NCI-H1417 (cell line): ENCODE results near the gene VSTM2L.

Source experiments
- DNase-seq, 3 experiments: peaks; one replicate each; lab custom pipeline; 2025; lab: John Stamatoyannopoulos, UW

Gene VSTM2L

DNA sequence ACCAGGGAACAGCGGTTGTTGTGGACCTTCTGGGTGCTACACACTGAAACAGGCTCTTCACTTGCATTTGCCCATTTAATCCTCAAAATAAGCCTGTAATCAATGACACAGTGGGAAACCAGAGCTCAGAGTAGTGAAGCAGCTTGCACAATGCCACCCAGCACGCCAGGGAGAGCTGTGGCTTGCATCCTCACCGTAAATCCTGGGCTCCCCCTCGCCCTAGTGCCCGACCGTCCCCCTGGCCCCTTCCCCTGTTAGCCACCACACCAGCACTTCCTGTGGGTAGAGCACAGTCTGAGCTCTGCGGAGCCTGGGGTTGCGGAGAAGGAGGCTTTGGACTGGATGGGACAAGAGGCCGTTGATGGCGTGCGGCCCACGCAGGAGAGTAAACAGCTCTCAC lies 14.5 kb downstream of the VSTM2L start:
- peak in 1 of 3 experiments; percentile 29 for DNase-seq

DNA sequence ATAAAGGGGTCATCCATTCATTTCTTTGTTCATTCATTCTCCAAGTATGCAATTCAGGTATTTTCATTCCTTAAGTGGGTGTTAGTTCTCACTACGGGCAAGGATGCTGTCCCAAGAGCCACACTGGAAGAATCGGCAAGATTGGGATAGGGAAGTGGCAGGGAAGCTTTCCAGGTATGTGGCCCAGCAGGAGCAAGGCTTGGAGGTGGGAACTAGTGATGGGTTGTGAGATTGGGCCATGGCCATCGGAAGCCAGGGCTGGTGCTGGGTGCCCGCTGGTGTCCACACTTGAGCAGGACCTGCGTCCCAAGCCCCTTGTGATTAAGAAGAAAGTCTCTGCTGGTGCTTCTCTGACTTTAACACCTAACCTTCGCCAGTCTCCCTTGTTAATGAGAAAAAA lies 15.1 kb downstream of the VSTM2L start:
- DNase-seq: no peak

GRCh38 chr20:37919389-37920040 lies 16.6 kb downstream of the VSTM2L start:
- peak in 2 of 3 experiments; percentile 23 to 50 for DNase-seq

DNA sequence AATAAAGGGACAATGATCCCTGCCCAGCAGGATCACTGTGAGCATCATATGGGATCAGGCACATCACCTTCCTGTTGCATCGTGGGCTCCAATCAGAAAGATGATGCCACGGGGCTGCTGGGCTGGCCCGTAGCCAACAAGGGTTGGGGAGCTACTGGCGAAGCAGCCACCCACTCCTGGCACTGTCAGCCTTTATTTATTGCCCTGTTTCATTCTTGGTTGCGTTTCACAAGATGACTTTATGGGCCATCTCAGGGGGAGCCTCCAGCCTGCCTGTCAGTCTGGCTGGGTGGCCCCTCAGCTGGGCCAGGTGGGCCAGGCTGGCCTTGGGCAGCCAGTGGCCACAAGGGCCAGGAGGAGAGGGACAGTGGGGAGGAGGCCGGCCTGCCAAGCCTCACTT lies 17.3 kb downstream of the VSTM2L start:
- DNase-seq: peak; percentile 28 to 52 (median 32)

- no peak for DNase-seq
These were observed 17.9 kb downstream of the VSTM2L start for GRCh38 chr20:37920679-37921322.

- DNase-seq: no peak
These were observed 18.5 kb downstream of the VSTM2L start for GRCh38 chr20:37921341-37921929.

DNA sequence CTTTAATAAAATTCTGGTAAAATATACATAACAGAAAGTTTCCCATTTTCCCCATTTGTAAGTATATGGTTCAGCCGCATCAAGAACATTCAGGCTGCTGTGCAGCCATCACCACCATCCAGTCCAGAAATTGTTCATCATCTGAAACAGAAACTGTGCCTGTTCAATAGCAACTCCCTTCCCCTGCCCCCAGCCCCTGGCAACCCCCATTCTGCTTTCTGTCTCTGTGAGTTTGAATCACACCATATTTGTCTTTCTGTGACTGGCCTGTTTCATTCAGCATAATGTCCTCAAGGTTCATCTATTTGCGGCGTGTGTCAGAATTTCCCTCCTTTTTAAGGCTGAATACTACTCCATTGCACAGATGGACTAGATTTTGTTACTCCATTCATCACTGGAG lies 19.1 kb downstream of the VSTM2L start:
- no peak for DNase-seq

GRCh38 chr20:37925265-37926165 lies 22.6 kb downstream of the VSTM2L start:
- no peak for DNase-seq

GRCh38 chr20:37926612-37927011 lies 23.7 kb downstream of the VSTM2L start:
- no peak for DNase-seq

DNA sequence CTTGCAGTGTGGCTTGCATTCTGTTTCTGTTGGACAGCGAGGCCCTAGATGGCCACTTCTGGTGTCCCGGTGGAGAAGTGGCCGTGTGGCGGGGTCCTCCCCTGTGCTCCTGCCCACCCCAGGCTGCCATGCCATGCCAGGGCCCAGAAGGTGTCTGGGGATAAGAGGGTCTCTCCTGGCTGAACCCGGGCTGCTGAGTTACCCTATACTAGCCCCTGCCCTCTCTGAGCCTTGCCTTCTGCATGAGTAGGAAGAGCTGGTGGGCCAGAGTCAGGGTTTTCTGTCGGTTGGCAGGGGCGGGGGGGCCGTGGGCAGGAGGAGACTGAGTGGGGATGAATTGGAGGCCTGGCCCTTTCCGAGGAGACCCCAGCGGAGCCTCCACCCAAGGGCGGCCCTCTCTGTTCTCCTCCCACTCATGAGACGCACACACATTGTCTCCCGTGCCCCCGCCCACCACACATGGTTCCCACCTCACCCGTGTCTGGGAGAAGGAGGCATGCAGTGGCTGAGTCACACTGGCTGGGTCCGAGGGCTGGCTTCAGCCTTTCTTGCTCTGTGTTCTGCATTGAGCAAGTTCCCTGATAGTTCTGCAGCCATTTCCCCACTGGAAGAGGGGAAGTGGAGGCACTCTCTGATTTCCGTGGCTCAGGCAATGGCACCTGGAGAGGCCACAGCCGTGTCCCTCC lies 24.6 kb downstream of the VSTM2L start:
- DNase-seq: no peak

- DNase-seq: no peak
These were observed 26.2 kb downstream of the VSTM2L start for GRCh38 chr20:37928996-37929682.

DNA sequence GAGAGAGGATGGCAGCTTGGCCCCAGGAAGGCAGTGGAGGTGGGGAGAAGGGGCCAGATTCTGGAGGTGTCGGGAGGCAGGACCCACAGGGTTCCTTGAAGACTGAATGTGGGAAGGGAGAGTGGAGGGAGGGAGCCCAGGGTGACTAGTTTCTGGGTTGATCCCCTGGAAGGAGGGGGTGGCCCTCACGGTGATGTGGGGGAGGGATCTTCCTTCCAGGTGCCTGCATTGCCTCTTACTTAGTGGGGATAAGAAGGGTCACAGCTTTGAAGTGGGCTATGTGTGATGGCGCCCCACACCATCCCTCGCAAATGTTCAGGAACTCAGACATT lies 26.7 kb downstream of the VSTM2L start:
- DNase-seq: no peak

GRCh38 chr20:37931153-37931922 lies 28.4 kb downstream of the VSTM2L start:
- no peak for DNase-seq

- DNase-seq: no peak
These were observed 29.1 kb downstream of the VSTM2L start for GRCh38 chr20:37932074-37932473.

- DNase-seq: no peak
These were observed 30.0 kb downstream of the VSTM2L start for GRCh38 chr20:37932919-37933318.

DNA sequence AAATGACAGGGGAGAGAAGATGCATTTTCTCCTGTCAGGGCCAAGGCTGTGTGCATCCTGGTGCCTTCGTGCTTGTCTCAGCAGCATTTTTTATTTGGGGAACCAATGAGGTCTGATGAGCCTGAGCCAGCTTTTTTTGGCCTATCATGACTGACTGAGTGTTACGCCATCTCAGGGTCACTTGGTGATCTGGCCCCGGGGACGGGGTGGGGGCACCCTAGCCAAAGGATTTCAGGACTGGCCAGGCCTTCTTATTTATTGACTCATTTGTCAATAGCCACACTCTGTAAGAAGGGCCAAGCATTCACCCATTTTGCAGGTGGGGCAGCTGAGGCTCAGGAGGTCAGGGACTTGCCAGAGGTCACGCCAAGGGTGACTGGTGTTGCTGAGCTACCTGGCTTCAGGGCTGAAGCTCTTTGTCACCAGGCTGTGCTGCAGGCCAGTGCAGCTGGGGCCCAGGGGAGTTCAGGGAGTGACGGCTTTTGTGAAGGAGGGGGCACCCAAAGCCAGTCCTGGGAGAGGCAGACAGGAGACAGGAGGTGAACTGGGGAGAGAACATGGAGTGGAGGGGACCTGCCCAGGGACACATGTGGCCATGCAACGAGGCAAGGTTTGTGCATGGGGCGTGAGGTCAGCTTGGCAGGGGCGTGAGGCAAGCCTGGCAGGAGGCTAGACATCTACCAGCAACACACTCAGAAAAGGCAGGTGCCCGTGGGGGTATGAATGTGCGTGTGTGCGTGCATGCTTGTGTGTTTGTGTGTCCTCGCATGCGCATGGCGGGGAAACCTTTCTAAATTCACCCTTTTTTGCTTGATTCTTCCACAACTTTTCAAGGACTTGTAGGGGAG lies 31.1 kb downstream of the VSTM2L start:
- DNase-seq: no peak

DNA sequence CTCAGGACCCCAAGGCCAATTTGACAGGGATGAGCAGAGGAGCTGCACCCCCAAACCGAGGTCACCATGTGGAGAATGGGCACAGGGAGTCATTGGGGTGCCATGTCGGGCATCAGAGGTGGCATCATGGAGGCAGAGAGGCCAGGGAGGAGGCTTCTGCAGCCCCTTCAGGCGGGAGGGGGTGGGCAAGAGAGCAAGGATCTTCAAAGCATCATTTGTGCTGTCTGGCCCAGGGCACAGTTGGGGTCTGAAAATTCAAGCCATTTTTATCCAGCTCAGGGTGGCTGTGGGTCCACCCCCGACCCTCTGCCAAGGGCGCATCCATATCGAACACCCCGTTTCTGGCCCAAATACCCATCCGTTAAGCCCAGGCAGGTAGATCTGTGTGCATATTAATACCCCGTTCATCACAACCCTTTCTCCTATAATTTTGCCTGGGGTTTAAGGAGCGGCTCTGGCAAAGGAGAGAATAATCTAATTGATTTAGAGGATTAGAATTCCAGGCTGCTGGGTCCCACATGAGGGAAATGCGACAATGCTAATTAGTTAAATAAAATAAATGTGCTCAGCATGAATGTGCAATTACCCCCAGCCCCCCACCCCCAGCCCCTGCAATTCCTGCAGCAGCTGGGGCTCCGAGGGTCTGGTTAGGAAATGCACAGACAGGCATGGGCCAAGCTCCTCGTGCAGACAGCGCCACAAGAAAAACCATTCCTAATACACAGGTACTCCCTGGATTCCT lies 31.9 kb downstream of the VSTM2L start:
- no peak for DNase-seq

GRCh38 chr20:37935435-37935834 lies 32.5 kb downstream of the VSTM2L start:
- no peak for DNase-seq

DNA sequence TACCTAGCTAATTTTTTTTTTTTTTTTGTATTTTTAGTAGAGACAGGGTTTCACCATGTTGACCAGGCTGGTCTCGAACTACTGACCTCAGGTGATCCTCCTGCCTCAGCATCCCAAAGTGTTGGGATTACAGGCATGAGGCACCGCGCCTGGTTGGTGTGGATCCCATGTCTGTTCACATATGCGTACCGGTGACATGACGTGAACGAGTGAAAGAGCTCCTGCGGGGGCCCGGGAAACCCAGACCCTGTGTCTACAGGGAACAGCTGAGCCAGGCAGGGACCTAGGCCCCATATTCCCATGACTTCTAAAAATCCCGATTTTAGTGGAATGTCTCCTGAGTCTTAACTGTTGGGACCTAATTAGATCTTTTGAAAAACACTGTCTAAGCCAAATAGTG lies 33.1 kb downstream of the VSTM2L start:
- DNase-seq: no peak
